Fibroblast of lung (primary cell): ENCODE data around the gene HNRNPH3.

Source experiments
- CTCF ChIP-seq, 2 donors: IDR thresholded peaks in 1 of 2; conservative IDR thresholded peaks in 1 of 2; 1 replicate in 1 of 2; 2 replicates in 1 of 2; pipeline ENCODE4 v1.5.1; 2011 to 2012; ENCODE audit warnings: low read length in 2 of 2, control low read depth in 1 of 2, inconsistent platforms in 1 of 2, low read depth in 1 of 2, mild to moderate bottlenecking in 1 of 2
- EZH2 ChIP-seq: IDR thresholded peaks from 2 replicates; pipeline ENCODE4 v1.5.1; 2012; ENCODE audit warnings: low read length, control low read depth, mild to moderate bottlenecking; ENCODE audit errors: missing control alignments

DNA sequence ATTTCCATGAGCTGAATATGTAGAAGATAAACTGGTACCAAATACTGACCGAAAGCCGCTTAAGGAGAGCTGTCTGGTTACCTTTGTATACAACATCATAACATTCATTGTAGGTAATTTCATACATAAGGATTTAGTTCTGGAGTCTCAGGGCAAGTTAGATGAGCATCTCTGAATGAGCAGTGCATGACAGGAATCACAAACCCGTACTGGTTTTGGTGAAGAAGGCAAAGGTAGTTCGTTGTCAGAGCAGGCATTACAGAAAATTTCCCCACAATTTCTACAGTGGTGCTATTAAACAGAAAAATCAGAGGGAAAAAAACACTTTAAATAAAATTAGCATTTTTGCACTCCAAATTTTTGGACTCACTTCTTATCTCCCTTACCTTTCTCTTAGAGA, 13.8 kb downstream of the HNRNPH3 start:
- TF ChIP-seq CTCF (conservative IDR thresholded peaks at IDR 0.05 in 1 of 2, IDR thresholded peaks at IDR 0.05 in 1 of 2; ENCODE audit: low read depth in 1 of 2, low read length in 2 of 2), result no peak
- no peak for TF ChIP-seq EZH2
